ENCODE results near the gene EPB41L4B. TPM values are rescaled to one million over a fixed set of nuclear protein-coding genes. Genes with fewer than 3 reads are reported as not detected.
A peak's percentile ranks its signal among the peaks of the same experiment; 100 is the strongest.

EPB41L4B gene
- total and polyA plus RNA-seq, 2 of the 13 experiments (the other 11 are each of a cell fraction or from before 2014, with no cell fraction given), result 17.6 to 22.1 TPM

DNA sequence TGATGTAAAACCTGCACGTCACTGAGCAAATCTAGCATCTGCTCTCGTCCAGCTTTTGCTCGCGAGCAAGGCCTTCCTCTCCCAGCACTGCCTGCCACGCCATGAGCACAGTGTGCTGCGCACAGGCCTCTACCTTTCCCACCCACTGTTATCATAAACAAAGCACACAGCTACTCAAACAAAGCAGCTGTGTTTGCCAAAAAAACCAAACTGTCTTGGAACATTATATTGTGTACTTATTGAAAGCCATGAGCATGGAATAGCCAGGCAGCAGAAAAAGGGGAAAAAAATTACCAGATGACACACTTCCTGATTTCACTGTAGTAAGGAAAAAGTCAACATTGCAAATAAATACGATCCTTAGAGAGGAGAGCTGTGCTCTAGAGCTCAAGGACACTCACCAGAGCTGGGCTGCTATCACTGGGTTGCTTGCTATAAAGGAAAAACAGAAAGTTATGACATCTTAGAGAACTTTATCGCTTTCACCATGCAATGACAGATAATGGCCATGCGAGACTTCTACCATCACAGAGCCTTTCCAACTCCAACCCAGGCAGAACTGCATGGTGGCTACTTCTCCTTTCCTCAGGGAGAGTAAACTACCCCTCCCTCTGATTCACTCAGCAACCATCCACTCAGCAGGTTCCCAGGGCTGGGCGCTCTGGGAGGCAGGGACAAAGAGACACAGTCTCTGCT is 69.6 kb downstream of the EPB41L4B start (continued):
- TF ChIP-seq, protein P1, sequence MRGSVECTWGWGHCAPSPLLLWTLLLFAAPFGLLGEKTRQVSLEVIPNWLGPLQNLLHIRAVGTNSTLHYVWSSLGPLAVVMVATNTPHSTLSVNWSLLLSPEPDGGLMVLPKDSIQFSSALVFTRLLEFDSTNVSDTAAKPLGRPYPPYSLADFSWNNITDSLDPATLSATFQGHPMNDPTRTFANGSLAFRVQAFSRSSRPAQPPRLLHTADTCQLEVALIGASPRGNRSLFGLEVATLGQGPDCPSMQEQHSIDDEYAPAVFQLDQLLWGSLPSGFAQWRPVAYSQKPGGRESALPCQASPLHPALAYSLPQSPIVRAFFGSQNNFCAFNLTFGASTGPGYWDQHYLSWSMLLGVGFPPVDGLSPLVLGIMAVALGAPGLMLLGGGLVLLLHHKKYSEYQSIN (CRISPR knock-in tag; IDR thresholded peaks at IDR 0.05; ENCODE audit: borderline replicate concordance), result no peak
- peak; percentile 61 for TF ChIP-seq HMG20A (CRISPR knock-in tag; IDR thresholded peaks at IDR 0.05; ENCODE audit: borderline replicate concordance)
- TF ChIP-seq, protein P2, sequence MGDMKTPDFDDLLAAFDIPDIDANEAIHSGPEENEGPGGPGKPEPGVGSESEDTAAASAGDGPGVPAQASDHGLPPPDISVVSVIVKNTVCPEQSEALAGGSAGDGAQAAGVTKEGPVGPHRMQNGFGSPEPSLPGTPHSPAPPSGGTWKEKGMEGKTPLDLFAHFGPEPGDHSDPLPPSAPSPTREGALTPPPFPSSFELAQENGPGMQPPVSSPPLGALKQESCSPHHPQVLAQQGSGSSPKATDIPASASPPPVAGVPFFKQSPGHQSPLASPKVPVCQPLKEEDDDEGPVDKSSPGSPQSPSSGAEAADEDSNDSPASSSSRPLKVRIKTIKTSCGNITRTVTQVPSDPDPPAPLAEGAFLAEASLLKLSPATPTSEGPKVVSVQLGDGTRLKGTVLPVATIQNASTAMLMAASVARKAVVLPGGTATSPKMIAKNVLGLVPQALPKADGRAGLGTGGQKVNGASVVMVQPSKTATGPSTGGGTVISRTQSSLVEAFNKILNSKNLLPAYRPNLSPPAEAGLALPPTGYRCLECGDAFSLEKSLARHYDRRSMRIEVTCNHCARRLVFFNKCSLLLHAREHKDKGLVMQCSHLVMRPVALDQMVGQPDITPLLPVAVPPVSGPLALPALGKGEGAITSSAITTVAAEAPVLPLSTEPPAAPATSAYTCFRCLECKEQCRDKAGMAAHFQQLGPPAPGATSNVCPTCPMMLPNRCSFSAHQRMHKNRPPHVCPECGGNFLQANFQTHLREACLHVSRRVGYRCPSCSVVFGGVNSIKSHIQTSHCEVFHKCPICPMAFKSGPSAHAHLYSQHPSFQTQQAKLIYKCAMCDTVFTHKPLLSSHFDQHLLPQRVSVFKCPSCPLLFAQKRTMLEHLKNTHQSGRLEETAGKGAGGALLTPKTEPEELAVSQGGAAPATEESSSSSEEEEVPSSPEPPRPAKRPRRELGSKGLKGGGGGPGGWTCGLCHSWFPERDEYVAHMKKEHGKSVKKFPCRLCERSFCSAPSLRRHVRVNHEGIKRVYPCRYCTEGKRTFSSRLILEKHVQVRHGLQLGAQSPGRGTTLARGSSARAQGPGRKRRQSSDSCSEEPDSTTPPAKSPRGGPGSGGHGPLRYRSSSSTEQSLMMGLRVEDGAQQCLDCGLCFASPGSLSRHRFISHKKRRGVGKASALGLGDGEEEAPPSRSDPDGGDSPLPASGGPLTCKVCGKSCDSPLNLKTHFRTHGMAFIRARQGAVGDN (CRISPR knock-in tag; IDR thresholded peaks at IDR 0.05), result peak; percentile 80
- TF ChIP-seq ZNF318 (CRISPR knock-in tag; IDR thresholded peaks at IDR 0.05), result 0 out of 2 replicates have a peak, but pooled peaks have one; percentile 28
- TF ChIP-seq SRSF4 (IDR thresholded peaks at IDR 0.05; ENCODE audit: low read depth, low read length, poor library complexity, severe bottlenecking), result no peak
- TF ChIP-seq, protein P3, sequence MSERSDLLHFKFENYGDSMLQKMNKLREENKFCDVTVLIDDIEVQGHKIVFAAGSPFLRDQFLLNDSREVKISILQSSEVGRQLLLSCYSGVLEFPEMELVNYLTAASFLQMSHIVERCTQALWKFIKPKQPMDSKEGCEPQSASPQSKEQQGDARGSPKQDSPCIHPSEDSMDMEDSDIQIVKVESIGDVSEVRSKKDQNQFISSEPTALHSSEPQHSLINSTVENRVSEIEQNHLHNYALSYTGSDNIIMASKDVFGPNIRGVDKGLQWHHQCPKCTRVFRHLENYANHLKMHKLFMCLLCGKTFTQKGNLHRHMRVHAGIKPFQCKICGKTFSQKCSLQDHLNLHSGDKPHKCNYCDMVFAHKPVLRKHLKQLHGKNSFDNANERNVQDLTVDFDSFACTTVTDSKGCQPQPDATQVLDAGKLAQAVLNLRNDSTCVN (CRISPR knock-in tag; IDR thresholded peaks at IDR 0.05; ENCODE audit: borderline replicate concordance), result peak; percentile 91; the same call in 1 of the 2 replicates
- TF ChIP-seq ZKSCAN8 (CRISPR knock-in tag; IDR thresholded peaks at IDR 0.05; ENCODE audit: borderline replicate concordance), result peak; percentile 92
- peak; percentile 65 for TF ChIP-seq ZSCAN29 (CRISPR knock-in tag; conservative IDR thresholded peaks at IDR 0.05)
- no peak for TF ChIP-seq ZIK1 (CRISPR knock-in tag; IDR thresholded peaks at IDR 0.05; ENCODE audit: borderline replicate concordance, low read depth)
- TF ChIP-seq SOX6 (IDR thresholded peaks at IDR 0.05), result no peak
- TF ChIP-seq SOX6 (CRISPR knock-in tag; IDR thresholded peaks at IDR 0.05), result peak; percentile 99
- TF ChIP-seq ASH2L (IDR thresholded peaks at IDR 0.05; ENCODE audit: insufficient read length, low read depth, low read length), result peak; percentile 87
- TF ChIP-seq PHF21A (CRISPR knock-in tag; IDR thresholded peaks at IDR 0.05), result peak; percentile 70

Data from HepG2 (cell line).